T-helper 1 cell treated with Interleukin-12 subunit alpha and Interleukin-12 subunit beta and Interleukin-4 antibody, amounts not matched to agents 30 μg/mL and 1 μg/mL, for 36 hours (primary cell): Measurements from ENCODE around the gene SEPTIN11.
A peak's percentile ranks its signal among the peaks of the same experiment; 100 is the strongest.

ENCODE experiments used
- H3K27ac Mint-ChIP-seq: one replicate; pipeline ENCODE4 v1.8.0; 2021; ENCODE audit warnings: mild to moderate bottlenecking, mixed read lengths
- H3K27me3 Mint-ChIP-seq: one replicate; pipeline ENCODE4 v1.8.0; 2021; ENCODE audit warnings: low read depth, mixed read lengths
- H3K36me3 Mint-ChIP-seq: one replicate; pipeline ENCODE4 v1.8.0; 2021; ENCODE audit warnings: low read depth, mixed read lengths
- H3K4me1 Mint-ChIP-seq: one replicate; pipeline ENCODE4 v1.8.0; 2021; ENCODE audit warnings: low read depth, mixed read lengths
- H3K4me3 Mint-ChIP-seq: one replicate; pipeline ENCODE4 v1.8.0; 2021; ENCODE audit warnings: mild to moderate bottlenecking, moderate library complexity, mixed read lengths
- H3K9me3 Mint-ChIP-seq: one replicate; pipeline ENCODE4 v1.8.0; 2021; ENCODE audit warnings: mixed read lengths

Gene SEPTIN11

DNA sequence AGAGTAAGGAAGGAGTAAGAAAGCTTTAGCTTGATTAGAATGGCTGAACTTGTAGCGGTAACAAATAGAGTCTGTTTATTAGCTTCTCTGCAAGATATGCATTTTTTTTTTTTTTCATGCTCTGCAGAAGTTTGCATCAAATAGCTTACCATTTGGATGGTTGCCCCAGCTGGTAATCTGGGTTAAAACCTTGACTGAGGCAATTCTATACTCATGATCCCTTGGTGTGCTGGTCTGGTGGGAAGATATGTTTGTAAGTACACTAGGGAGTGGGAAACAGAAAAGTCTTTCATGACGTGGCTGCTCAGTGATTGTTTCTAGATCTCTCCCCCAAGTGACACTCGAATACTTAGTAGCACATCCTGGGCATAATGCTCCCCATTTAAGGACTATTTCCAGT, 32.1 kb downstream of the SEPTIN11 start:
- H3K9me3 Mint-ChIP-seq, result no peaks in the 10 kb centered on the region
- peaks cover 4% of the 10 kb centered on the region for H3K36me3 Mint-ChIP-seq
- H3K4me1 Mint-ChIP-seq, result peaks cover 34% of the 10 kb centered on the region
- peak overlapping the region; percentile 1 for H3K27ac Mint-ChIP-seq
- peak overlapping the region; percentile 1 for H3K4me3 Mint-ChIP-seq
- H3K27me3 Mint-ChIP-seq, result peaks cover 33% of the 10 kb centered on the region

DNA sequence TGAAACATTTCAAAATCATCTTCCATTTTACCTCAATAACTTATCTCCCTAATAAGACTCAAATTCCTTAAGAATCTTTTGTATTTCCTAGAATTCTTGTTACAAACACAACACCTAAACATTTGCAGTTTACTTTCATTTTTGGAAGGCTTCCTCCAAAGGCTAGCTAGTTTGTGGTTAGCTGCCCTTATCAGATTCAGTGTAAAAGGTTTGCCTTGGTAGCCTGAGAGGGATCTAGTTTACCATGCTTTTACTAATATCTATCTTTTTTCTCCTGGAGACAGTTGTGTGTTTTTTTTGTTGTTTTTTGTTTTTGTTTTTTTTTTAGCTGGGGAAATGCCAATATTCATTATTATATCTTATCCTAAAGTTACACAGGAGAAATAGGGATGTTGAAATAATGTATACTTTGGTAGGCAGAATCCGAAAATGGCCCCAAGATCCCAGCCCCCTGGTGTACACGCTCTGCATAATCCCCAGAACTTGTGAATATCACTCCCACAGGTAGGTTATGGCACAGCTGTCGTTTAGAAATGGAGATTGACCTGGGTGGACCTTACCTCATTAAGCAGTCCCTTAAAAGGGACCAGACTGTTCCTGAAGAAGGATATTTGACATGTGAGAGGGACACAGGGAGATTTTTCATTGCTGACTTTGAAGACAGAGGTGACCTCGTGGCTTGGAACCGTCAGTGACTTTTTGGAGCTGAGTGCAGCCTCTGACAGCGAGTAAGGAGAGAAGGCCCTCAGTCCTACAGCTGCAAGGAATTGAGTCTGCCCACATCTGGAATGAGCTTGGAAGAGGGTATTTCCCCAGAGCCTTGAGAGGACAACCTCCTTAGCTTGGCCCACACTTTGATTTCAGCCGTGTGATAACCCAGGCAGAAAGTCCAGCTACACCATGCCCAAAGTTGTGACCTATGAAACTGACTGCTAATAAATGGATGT, 33.4 kb downstream of the SEPTIN11 start:
- Mint-ChIP-seq H3K27ac (no peak overlapping the region), H3K36me3 (peaks cover 3% of the 10 kb centered on the region), H3K4me1 (peaks cover 41% of the 10 kb centered on the region), H3K9me3 (no peaks in the 10 kb centered on the region), H3K4me3 (peak overlapping the region; percentile 42), H3K27me3 (peaks cover 38% of the 10 kb centered on the region)

DNA sequence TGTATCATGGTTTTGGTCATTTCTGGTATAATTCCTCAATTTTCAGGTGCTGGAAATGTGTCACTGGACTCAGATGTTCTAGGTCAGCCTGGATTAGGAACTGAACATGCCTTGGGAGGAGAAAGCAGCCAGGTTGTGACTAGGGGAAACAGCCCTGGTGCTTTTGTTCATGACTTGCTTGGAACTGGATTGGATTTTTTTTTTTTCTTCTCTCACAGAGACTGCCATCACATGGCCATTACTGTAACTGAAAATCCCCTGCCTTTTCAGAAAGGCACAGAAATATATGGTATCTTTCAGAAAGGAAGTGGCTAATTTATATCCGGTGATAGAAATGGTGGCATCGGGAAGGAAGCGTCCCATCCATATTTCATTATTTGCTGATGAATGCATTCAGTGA, 34.6 kb downstream of the SEPTIN11 start:
- Mint-ChIP-seq H3K27ac (no peak overlapping the region), H3K4me1 (peaks cover 36% of the 10 kb centered on the region), H3K4me3 (no peak overlapping the region), H3K27me3 (peaks cover 34% of the 10 kb centered on the region), H3K9me3 (no peaks in the 10 kb centered on the region), H3K36me3 (peaks cover 3% of the 10 kb centered on the region)

DNA sequence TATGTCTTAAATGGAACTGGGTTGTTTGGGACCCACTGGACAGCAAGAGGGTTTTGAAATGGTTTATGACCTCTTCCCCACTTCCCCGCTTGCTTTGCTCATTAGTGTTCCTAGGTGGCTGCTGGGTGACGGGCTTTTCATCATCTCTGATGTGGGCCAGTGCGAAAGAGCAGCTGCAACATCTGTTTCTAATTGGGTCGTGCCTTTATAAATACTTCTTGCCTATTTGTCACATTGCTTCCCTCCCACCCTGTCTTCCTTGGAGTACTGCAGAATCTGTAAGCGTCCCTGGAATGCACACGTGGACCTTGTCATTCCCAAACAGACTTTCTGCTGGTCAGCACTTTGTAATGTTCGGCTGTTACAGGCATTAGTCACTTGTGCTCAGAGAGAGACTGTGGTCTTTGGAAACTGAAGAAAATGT, 35.2 kb downstream of the SEPTIN11 start:
- Mint-ChIP-seq H3K4me3 (no peak overlapping the region), H3K36me3 (peaks cover 5% of the 10 kb centered on the region), H3K27me3 (peaks cover 34% of the 10 kb centered on the region), H3K4me1 (peaks cover 38% of the 10 kb centered on the region), H3K27ac (no peak overlapping the region), H3K9me3 (peaks cover 2% of the 10 kb centered on the region)

DNA sequence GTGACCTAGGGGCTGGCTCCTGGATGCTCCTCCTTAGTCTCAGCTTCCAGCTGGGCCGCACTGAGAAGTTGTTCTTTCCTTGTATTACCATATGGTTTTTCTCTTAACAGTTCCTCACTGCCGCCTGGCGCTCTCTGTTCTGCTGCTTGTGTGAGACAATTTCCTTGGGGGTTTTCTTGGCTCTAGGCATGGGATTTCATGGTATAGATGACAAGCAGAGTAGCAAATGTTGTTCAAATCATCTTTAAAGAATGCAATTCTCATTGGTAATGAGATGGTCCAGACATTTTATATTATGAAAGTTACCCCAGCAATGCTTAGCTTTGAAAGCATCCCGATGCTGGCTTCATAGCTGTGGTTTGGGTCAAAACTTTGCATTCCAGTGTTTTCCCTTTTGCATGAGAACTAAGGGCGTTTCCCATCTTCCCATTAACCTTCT, 37.6 kb downstream of the SEPTIN11 start:
- Mint-ChIP-seq H3K4me3 (no peak overlapping the region), H3K36me3 (peaks cover 7% of the 10 kb centered on the region), H3K27me3 (peaks cover 36% of the 10 kb centered on the region), H3K9me3 (peaks cover 9% of the 10 kb centered on the region), H3K4me1 (peaks cover 39% of the 10 kb centered on the region), H3K27ac (no peak overlapping the region)

DNA sequence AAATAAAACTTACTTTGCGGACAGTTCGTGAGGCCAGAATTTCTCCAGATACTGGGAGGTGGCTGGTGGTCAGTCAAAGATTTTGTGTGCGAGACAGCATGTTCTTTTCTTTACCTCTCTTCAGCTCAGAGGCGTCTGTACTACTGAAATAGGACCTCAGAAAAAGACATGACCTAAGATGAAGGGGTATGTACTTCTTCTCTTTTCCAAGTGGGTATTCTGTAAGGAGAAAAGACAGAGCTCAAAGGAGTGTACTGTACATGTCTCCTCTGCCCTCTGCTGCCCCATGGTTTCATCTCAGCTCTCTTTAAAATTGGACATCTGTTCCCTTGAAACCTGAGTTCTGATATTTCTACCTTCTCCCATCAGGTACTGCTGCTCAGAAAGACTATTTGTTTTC, 38.1 kb downstream of the SEPTIN11 start:
- H3K9me3 Mint-ChIP-seq, result peaks cover 9% of the 10 kb centered on the region
- H3K4me3 Mint-ChIP-seq, result no peak overlapping the region
- H3K27me3 Mint-ChIP-seq, result peaks cover 37% of the 10 kb centered on the region
- no peak overlapping the region for H3K27ac Mint-ChIP-seq
- H3K4me1 Mint-ChIP-seq, result peaks cover 36% of the 10 kb centered on the region
- H3K36me3 Mint-ChIP-seq, result peaks cover 8% of the 10 kb centered on the region

DNA sequence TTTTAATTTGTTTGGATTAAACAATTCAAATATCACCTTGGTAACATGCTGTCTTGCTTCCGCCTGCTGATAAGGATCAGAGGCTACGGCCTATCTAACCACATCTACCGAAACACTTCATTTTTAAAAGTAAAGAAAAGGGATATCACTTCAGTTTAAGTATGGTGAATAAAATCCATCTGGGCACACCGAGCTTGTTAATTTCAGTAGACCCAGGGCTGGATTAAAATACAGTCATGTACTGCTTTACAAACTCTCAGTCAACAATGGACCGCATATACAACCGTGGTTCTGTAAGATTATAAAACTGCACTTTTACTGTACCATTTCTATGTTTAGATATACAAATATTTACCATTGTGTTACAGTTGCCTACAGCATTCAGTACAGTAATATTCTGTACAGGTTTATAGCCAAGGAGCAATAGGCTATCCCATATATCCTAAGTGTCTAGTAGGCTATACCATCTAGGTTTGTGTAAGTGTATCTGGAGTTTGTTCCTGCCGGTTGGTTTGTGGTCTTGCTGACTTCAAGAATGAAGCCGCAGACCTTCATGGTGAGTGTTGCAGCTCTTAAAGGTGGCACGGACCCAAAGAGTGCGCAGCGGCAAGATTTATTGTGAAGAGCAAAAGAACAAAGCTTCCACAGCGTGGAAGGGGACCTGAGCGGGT, 40.0 kb downstream of the SEPTIN11 start:
- Mint-ChIP-seq H3K36me3 (peaks cover 12% of the 10 kb centered on the region), H3K9me3 (peaks cover 9% of the 10 kb centered on the region), H3K4me1 (peaks cover 35% of the 10 kb centered on the region), H3K4me3 (no peak overlapping the region), H3K27me3 (peaks cover 39% of the 10 kb centered on the region), H3K27ac (peak overlapping the region; percentile 27)

DNA sequence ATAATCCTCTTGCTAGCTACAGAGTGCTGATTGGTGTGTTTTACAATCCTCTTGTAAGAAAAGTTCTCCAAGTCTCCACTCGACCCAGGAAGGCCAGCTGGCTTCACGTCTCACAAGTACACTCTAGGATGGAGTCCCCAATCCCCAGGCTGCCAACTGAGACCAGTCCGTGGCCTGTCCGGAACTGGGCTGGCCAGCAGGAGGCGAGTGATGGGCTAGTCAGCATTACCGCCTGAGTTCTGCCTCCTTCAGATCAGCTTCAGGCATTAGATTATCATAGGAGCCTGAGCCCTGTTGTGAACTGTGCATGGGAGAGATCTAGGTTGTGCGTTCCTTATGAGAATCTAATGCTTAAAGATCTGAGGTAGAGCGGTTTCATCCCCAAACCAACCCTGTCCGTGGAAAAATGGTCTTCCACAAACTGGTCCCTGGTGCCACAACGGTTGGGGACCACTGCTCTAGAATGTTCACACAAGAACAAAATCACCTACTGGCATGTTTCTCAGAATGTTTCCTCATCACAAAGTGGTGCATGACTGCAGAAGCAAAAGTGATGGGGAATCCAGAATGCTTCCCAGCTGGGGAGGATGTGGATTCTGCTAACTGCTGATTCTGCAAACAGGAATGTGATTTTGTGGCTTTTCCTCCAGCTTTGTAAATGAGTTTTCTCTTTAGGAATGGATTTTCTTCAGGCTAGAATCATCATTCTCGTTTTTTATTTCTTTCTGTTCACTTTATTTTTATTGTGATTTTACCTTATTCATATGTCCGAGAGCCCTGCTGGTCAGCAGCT, 40.9 kb downstream of the SEPTIN11 start:
- Mint-ChIP-seq H3K4me3 (peak overlapping the region; percentile 11), H3K4me1 (peaks cover 36% of the 10 kb centered on the region), H3K27ac (no peak overlapping the region), H3K36me3 (peaks cover 13% of the 10 kb centered on the region), H3K9me3 (peaks cover 9% of the 10 kb centered on the region), H3K27me3 (peaks cover 37% of the 10 kb centered on the region)

DNA sequence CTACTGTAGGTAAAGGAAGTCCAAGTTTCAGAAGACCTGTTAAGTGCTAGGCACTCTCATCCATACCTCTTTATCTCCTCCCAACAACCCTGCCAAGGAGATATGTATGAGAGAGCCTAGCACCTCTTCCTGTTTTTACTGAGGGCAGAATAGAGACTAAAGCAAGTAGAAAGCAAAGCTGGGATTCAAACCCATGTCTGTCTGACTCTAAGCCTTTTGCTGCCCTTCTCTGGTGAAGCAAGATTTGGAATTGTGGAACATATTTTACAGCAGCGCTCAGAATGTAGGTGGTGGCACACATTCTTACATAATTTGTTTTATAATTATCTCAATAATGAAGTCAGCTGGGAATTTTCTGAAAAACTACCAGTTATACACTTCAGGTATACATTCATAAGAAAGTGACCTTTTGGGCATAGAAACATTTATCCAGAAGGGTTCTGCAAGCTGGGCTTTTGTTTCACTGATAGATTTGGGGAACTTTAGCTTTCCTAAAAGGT, 41.7 kb downstream of the SEPTIN11 start:
- H3K36me3 Mint-ChIP-seq, result peaks cover 20% of the 10 kb centered on the region
- H3K4me1 Mint-ChIP-seq, result peaks cover 42% of the 10 kb centered on the region

DNA sequence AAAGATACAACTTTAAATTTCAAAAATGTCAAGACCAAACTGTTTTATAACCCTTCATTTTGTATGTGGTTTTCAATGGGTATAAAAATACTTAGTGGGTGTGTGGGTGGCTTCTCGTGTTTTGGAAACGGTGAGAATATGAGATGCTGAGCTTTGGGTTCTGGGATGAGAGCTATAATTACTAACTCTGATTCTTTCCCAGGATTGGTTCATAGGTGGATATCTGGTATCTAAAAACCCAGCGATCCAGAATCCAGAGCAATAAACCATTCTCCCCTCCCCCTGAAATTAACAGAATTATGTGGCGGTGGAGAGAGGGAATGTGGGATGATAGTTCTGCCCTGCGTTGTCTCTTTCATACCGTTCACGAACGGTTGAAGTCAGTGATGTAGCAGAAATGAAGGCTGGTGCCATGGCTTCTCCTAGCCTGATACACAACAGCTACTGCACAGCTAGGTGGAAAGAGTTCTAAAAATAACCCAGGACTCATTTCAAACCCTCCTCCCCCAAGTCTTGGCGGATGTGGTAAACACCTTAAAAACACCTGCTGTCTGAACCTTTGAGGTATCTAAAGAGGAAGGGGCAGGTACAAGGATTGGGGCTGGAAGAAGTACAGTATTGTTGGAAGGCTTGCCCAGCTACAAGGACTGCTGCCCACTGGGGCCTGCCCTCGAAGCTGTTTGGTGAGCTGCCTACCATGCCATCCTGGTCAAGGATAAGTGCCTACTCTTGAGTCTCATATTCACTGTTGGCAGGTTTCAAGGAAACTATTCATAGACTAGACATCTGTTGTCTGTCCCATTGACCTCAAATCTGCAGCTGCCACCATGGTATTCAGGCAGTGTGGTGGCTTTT, 44.5 kb downstream of the SEPTIN11 start:
- peak overlapping the region; percentile 78 for H3K27ac Mint-ChIP-seq
- H3K4me3 Mint-ChIP-seq, result peak overlapping the region; percentile 38
- peaks cover 28% of the 10 kb centered on the region for H3K27me3 Mint-ChIP-seq

More for the DNA sequence above, 41.7 kb downstream of the SEPTIN11 start:
- peaks cover 34% of the 10 kb centered on the region for H3K27me3 Mint-ChIP-seq
- H3K27ac Mint-ChIP-seq, result no peak overlapping the region
- peaks cover 9% of the 10 kb centered on the region for H3K9me3 Mint-ChIP-seq
- no peak overlapping the region for H3K4me3 Mint-ChIP-seq

DNA sequence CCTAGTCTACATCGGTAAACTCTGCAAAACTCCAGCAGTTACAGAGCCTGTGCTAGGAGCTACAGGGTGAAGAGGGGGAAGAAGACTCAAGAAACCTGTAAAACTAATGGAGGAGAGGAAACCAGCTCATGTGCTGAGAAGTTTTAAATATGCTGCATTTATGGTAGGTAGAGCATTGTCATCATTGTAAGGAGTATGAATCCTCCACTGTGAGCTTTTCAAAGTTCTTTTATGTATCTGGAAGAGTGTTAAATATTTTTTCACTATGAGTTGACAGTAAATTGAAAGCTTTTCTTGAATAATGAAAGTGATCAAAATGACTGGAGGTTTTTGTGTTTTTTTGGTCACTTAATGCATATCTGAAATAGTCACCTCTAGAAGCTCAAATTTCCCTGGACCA, 46.2 kb downstream of the SEPTIN11 start:
- peak overlapping the region; percentile 12 for H3K27ac Mint-ChIP-seq
- no peaks in the 10 kb centered on the region for H3K9me3 Mint-ChIP-seq
- peaks cover 29% of the 10 kb centered on the region for H3K4me1 Mint-ChIP-seq
- peaks cover 25% of the 10 kb centered on the region for H3K27me3 Mint-ChIP-seq
- peaks cover 16% of the 10 kb centered on the region for H3K36me3 Mint-ChIP-seq
- no peak overlapping the region for H3K4me3 Mint-ChIP-seq

More for the DNA sequence above, 44.5 kb downstream of the SEPTIN11 start:
- H3K9me3 Mint-ChIP-seq, result peaks cover 9% of the 10 kb centered on the region
- H3K4me1 Mint-ChIP-seq, result peaks cover 37% of the 10 kb centered on the region
- peaks cover 23% of the 10 kb centered on the region for H3K36me3 Mint-ChIP-seq

DNA sequence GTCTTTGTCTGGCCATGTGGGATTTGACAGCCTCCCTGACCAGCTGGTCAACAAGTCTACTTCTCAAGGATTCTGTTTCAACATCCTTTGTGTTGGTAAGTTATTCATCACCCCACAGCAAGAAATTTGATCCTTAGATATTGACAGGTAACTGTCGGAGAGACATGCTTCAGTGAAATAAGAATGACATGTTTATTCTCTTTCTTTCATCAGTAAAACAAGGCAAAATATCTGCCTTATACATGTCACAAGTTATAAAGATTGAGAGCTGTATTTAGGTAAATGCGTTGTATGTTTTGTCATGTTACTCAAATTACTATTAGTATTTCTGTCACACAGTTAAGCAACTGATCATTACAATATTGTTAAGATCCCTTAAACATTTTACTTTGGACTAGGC, 46.9 kb downstream of the SEPTIN11 start:
- H3K27me3 Mint-ChIP-seq, result peaks cover 21% of the 10 kb centered on the region
- H3K4me3 Mint-ChIP-seq, result no peak overlapping the region
- H3K27ac Mint-ChIP-seq, result no peak overlapping the region

DNA sequence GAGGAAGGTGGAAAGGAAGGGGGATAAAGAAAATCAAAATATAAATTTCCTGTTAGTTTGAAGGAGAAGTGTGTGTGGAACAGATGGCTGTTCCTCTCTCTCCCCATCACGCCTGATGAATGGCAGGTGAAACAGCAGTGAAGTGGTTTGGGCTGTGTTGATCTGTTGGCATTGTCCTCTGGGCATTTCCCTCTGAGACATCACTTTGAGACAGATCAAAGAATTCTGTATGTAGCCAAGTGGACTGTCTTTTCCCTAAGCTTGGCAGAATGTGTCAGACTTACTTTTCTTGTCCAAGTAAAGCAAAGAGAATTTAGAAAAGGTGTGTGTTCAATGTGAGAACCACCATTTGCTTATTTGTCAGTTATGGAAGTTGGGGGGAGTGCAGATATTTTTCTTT, 47.5 kb downstream of the SEPTIN11 start:
- H3K27me3 Mint-ChIP-seq, result peaks cover 18% of the 10 kb centered on the region
- peaks cover 16% of the 10 kb centered on the region for H3K36me3 Mint-ChIP-seq
- H3K27ac Mint-ChIP-seq, result no peak overlapping the region
- no peak overlapping the region for H3K4me3 Mint-ChIP-seq
- peaks cover 25% of the 10 kb centered on the region for H3K4me1 Mint-ChIP-seq
- H3K9me3 Mint-ChIP-seq, result no peaks in the 10 kb centered on the region

More for the DNA sequence above, 46.9 kb downstream of the SEPTIN11 start:
- Mint-ChIP-seq H3K9me3 (no peaks in the 10 kb centered on the region), H3K4me1 (peaks cover 25% of the 10 kb centered on the region), H3K36me3 (peaks cover 16% of the 10 kb centered on the region)
